H9 (cell line): ENCODE data around the gene C10orf62. TPM values are rescaled to one million over a fixed set of nuclear protein-coding genes. Genes with fewer than 3 reads are reported as not detected.

Experiments
- DNase-seq: peaks from one replicate; pipeline ENCODE4 v3.0.0-alpha.2; 2017
- H2AFZ ChIP-seq: one replicate; pipeline ENCODE4 v1.6.1; 2013; ENCODE audit warnings: mild to moderate bottlenecking, low read length, control low read depth, moderate library complexity
- H2AK5ac ChIP-seq: 2 replicates; pipeline ENCODE4 v1.6.1; 2013; ENCODE audit warnings: low read length, control low read depth, mixed read lengths; ENCODE audit not compliant: insufficient read length
- H2BK120ac ChIP-seq: one replicate; pipeline ENCODE4 v1.6.1; 2013; ENCODE audit warnings: low read depth, mild to moderate bottlenecking, low read length, control low read depth, inconsistent platforms; ENCODE audit not compliant: poor library complexity, severe bottlenecking
- H2BK12ac ChIP-seq: 2 replicates; pipeline ENCODE4 v1.6.1; 2013; ENCODE audit warnings: low read length, control low read depth, mixed read lengths, low read depth; ENCODE audit not compliant: insufficient read length
- H2BK15ac ChIP-seq: 2 replicates; pipeline ENCODE4 v1.6.1; 2013; ENCODE audit warnings: low read depth, low read length, control low read depth
- H2BK20ac ChIP-seq: one replicate; pipeline ENCODE4 v1.6.1; 2013; ENCODE audit warnings: low read depth, mild to moderate bottlenecking, low read length, control low read depth, inconsistent platforms; ENCODE audit not compliant: poor library complexity, severe bottlenecking
- H2BK5ac ChIP-seq: 2 replicates; pipeline ENCODE4 v1.6.1; 2013; ENCODE audit warnings: low read length, control low read depth, mixed read lengths; ENCODE audit not compliant: insufficient read length
- H3K14ac ChIP-seq: 2 replicates; pipeline ENCODE4 v1.6.1; 2013; ENCODE audit warnings: low read length, control low read depth; ENCODE audit not compliant: insufficient read depth
- H3K18ac ChIP-seq: 2 replicates; pipeline ENCODE4 v1.6.1; 2013; ENCODE audit warnings: low read depth, mild to moderate bottlenecking, mixed read lengths, low read length, control low read depth; ENCODE audit not compliant: insufficient read length
- H3K23ac ChIP-seq: 2 replicates; pipeline ENCODE4 v1.6.1; 2013; ENCODE audit warnings: low read length, control low read depth, mixed read lengths, low read depth; ENCODE audit not compliant: insufficient read length
- H3K23me2 ChIP-seq: 2 replicates; pipeline ENCODE4 v1.6.1; 2013; ENCODE audit warnings: low read depth, mild to moderate bottlenecking, mixed read lengths, low read length, control low read depth; ENCODE audit not compliant: insufficient read length, poor library complexity, severe bottlenecking
- H3K27ac ChIP-seq: 2 replicates; pipeline ENCODE4 v1.5.1; 2013; ENCODE audit warnings: low read length, control low read depth, mixed read lengths, low read depth; ENCODE audit not compliant: insufficient read length
- H3K27me3 ChIP-seq: 2 replicates; pipeline ENCODE4 v1.6.1; 2013; ENCODE audit warnings: low read length, control low read depth, inconsistent platforms; ENCODE audit not compliant: insufficient read depth
- H3K4ac ChIP-seq: 2 replicates; pipeline ENCODE4 v1.6.1; 2013; ENCODE audit warnings: low read depth, mild to moderate bottlenecking, control low read depth, inconsistent platforms, low read length, moderate library complexity
- H3K4me1 ChIP-seq: 2 replicates; pipeline ENCODE4 v1.6.1; 2013; ENCODE audit warnings: low read length, control low read depth, inconsistent platforms; ENCODE audit not compliant: insufficient read depth
- H3K4me2 ChIP-seq: 2 replicates; pipeline ENCODE4 v1.6.1; 2013; ENCODE audit warnings: low read length, control low read depth, mixed read lengths; ENCODE audit not compliant: insufficient read length, insufficient read depth
- H3K56ac ChIP-seq: 2 replicates; pipeline ENCODE4 v1.6.1; 2013; ENCODE audit warnings: low read depth, mild to moderate bottlenecking, mixed read lengths, low read length, control low read depth; ENCODE audit not compliant: insufficient read length
- H3K79me1 ChIP-seq: 2 replicates; pipeline ENCODE4 v1.6.1; 2013; ENCODE audit warnings: low read depth, mild to moderate bottlenecking, moderate library complexity, low read length, control low read depth, inconsistent platforms; ENCODE audit not compliant: insufficient read depth, poor library complexity, severe bottlenecking
- H3K79me2 ChIP-seq: 2 replicates; pipeline ENCODE4 v1.6.1; 2013; ENCODE audit warnings: low read length, control low read depth, inconsistent platforms; ENCODE audit not compliant: insufficient read depth
- H3K9ac ChIP-seq: 2 replicates; pipeline ENCODE4 v1.6.1; 2013; ENCODE audit warnings: low read length, control low read depth, mixed read lengths; ENCODE audit not compliant: insufficient read length; ENCODE audit errors: extremely low read depth
- H3K9me3 ChIP-seq: one replicate; pipeline ENCODE4 v1.6.1; 2013; ENCODE audit warnings: low read depth, low read length, inconsistent platforms; ENCODE audit not compliant: control insufficient read depth
- H3T11ph ChIP-seq: one replicate; pipeline ENCODE4 v1.6.1; 2013; ENCODE audit warnings: mild to moderate bottlenecking, low read length, control low read depth, inconsistent platforms
- H4K20me1 ChIP-seq: one replicate; pipeline ENCODE4 v1.6.1; 2013; ENCODE audit not compliant: control insufficient read depth, insufficient read length, insufficient read depth
- H4K5ac ChIP-seq: 2 replicates; pipeline ENCODE4 v1.6.1; 2013; ENCODE audit warnings: low read depth, mild to moderate bottlenecking, mixed read lengths, low read length, control low read depth; ENCODE audit not compliant: insufficient read length
- H4K8ac ChIP-seq: replicated peaks from 2 replicates; pipeline ENCODE4 v1.6.1; 2013; ENCODE audit warnings: low read length, control low read depth, mixed read lengths, low read depth; ENCODE audit not compliant: insufficient read length
- H4K91ac ChIP-seq: 2 replicates; pipeline ENCODE4 v1.6.1; 2013; ENCODE audit warnings: low read depth, mild to moderate bottlenecking, moderate library complexity, mixed read lengths, low read length, control low read depth; ENCODE audit not compliant: insufficient read length
- H3K27ac Mint-ChIP-seq, 3 experiments: 2 replicates in 2 of 3; 3 replicates in 1 of 3; pipeline ENCODE4 v1.8.0; 2020 to 2021; ENCODE audit warnings: mixed read lengths in 3 of 3, mild to moderate bottlenecking in 1 of 3, moderate library complexity in 1 of 3
- H3K27me3 Mint-ChIP-seq: 2 replicates; pipeline ENCODE4 v1.8.0; 2021; ENCODE audit warnings: low read depth, mild to moderate bottlenecking, moderate library complexity, mixed read lengths
- H3K36me3 Mint-ChIP-seq, 3 experiments: 2 replicates in 2 of 3; 3 replicates in 1 of 3; pipeline ENCODE4 v1.8.0; 2020 to 2021; ENCODE audit warnings: low read depth in 3 of 3, mixed read lengths in 3 of 3; ENCODE audit not compliant: insufficient read depth in 1 of 3
- H3K4me1 Mint-ChIP-seq, 2 experiments: 2 replicates each; pipeline ENCODE4 v1.8.0; 2020; ENCODE audit warnings: mixed read lengths in 2 of 2
- H3K4me3 Mint-ChIP-seq, 2 experiments: 2 replicates in 1 of 2; 3 replicates in 1 of 2; pipeline ENCODE4 v1.8.0; 2020 to 2021; ENCODE audit warnings: mild to moderate bottlenecking in 2 of 2, mixed read lengths in 2 of 2, moderate library complexity in 1 of 2
- H3K9me3 Mint-ChIP-seq, 2 experiments: 2 replicates in 1 of 2; 3 replicates in 1 of 2; pipeline ENCODE4 v1.8.0; 2020; ENCODE audit warnings: mild to moderate bottlenecking in 2 of 2, mixed read lengths in 2 of 2, moderate library complexity in 1 of 2
- CTCF ChIP-seq: fragments of 200-600 bp; sonication (generic); conservative IDR thresholded peaks from 3 replicates; pipeline ENCODE4 v1.8.0; 2021; ENCODE audit warnings: antibody characterized with exemption, mild to moderate bottlenecking
- WGBS: extraction: QIAGEN DNeasy Blood & Tissue Kit; methylation state at CpG from one replicate; pipeline ENCODE4 v1.1.7; 2013; ENCODE audit warnings: missing lambda C conversion rate, low lambda C conversion rate, mixed read lengths; ENCODE audit not compliant: insufficient read length; ENCODE audit errors: extremely low coverage; 5-methylcytosine and 5-hydroxymethylcytosine counted together
- total RNA-seq: library from RNA; stranded (reverse); gene quantifications from 2 replicates; pipeline ENCODE4 v1.2.1, GENCODE V29; 2021

C10orf62 gene
- total RNA-seq, 1 experiment from 2014 or later: 0.31 TPM

GRCh38 chr10:97582169-97582568, 7.4 kb upstream of the C10orf62 start:
- Histone ChIP-seq H3K9ac (no peak overlapping the region), H2BK120ac (no peak overlapping the region), H2AK5ac (no peak overlapping the region), H3K56ac (no peak overlapping the region), H2BK20ac (no peak overlapping the region), H3K9me3 (no peaks in the 10 kb centered on the region), H2AFZ (no peak overlapping the region), H3K4me1 (no peaks in the 10 kb centered on the region), H3K23me2 (no peaks in the 10 kb centered on the region), H3K79me2 (no peaks in the 10 kb centered on the region), H4K20me1 (no peaks in the 10 kb centered on the region), H4K8ac (no peak overlapping the region), H3T11ph (no peak overlapping the region), H2BK5ac (no peak overlapping the region), H4K5ac (no peak overlapping the region), H3K18ac (no peak overlapping the region), H2BK15ac (no peak overlapping the region), H3K4ac (no peak overlapping the region), H3K79me1 (no peaks in the 10 kb centered on the region), H3K27ac (no peak overlapping the region), H2BK12ac (no peak overlapping the region), H3K4me2 (no peak overlapping the region), H3K14ac (no peak overlapping the region), H3K23ac (no peak overlapping the region), H3K27me3 (no peaks in the 10 kb centered on the region), H4K91ac (no peak overlapping the region)
- Mint-ChIP-seq H3K9me3 (no peaks in the 10 kb centered on the region), H3K27me3 (peaks cover 2% of the 10 kb centered on the region; the same call in 1 of the 2 replicates), H3K4me1 (peaks cover 3 to 13% of the 10 kb centered on the region in 2 experiments; a peak in 3 of 4 replicates), H3K36me3 (no peaks in the 10 kb centered on the region), H3K27ac (no peak overlapping the region; a peak in 1 of 7 replicates), H3K4me3 (no peak overlapping the region)
- no peak for DNase-seq
- no peak for TF ChIP-seq CTCF
- WGBS: no CpG with 5 or more reads among the region's 8 CpGs
